ENCODE data around the gene ADGRB3. TPM values are rescaled to one million over a fixed set of nuclear protein-coding genes. Genes with fewer than 3 reads are reported as not detected.

The ADGRB3 gene
- total RNA-seq, 6 donors from 2014 or later = 1.1 to 7.3 (median 3.0) TPM

DNA sequence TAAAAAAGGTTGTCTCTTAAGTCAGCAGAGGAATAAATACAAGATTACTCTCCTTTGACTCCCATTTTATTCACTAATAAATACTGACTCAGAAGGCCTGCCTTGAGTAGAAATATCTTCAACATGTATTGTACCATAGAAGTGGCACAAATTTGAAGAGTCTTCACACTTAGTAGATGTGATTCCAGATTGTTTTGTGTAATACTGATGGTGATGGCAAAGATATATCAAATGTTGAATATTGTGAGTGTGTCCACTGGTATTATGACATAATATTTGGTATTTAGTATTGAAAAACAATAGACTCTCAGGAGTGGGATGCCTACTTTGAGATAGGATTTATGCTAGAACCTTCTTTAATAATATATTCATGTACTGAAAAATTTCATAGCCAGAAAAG is 7.0 kb downstream of the ADGRB3 start:
- TF ChIP-seq EP300 (IDR thresholded peaks at IDR 0.05) (no peak), POLR2AphosphoS5 (IDR thresholded peaks at IDR 0.05) (no peak), POLR2A (IDR thresholded peaks at IDR 0.05) (no peak)
- TF ChIP-seq, protein P1, sequence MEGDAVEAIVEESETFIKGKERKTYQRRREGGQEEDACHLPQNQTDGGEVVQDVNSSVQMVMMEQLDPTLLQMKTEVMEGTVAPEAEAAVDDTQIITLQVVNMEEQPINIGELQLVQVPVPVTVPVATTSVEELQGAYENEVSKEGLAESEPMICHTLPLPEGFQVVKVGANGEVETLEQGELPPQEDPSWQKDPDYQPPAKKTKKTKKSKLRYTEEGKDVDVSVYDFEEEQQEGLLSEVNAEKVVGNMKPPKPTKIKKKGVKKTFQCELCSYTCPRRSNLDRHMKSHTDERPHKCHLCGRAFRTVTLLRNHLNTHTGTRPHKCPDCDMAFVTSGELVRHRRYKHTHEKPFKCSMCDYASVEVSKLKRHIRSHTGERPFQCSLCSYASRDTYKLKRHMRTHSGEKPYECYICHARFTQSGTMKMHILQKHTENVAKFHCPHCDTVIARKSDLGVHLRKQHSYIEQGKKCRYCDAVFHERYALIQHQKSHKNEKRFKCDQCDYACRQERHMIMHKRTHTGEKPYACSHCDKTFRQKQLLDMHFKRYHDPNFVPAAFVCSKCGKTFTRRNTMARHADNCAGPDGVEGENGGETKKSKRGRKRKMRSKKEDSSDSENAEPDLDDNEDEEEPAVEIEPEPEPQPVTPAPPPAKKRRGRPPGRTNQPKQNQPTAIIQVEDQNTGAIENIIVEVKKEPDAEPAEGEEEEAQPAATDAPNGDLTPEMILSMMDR (IDR thresholded peaks at IDR 0.05) = no peak
- Histone ChIP-seq H3K4me3 (no peak overlapping the region), H3K27ac (no peak overlapping the region), H3K36me3 (no peaks in the 10 kb centered on the region), H3K9me3 (no peaks in the 10 kb centered on the region), H3K4me1 (no peaks in the 10 kb centered on the region), H3K27me3 (no peaks in the 10 kb centered on the region)
- DNase-seq (no peak), ATAC-seq (ENCODE audit: low FRiP score in 2 of 2) (no peak)

DNA sequence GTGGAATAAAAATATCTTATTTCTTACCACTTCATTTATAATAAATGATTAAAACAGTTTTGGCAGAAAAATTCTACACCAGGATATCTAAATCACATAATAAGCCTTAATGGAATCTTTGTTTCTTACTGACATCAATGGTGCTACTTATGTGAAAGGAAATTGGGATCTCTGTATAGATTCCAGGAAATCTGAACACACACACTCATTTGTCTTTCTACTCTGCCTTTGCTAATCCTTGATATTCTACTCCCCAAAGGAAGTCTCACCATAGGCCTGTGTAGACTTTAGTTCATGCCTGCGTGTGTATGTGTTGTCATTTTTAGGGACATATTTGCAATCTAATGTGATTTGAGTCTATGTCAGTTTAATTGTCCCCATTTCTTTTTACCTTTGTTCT is 7.9 kb downstream of the ADGRB3 start:
- H3K9me3 ChIP-seq = no peaks in the 10 kb centered on the region
- no peak for ATAC-seq (ENCODE audit: low FRiP score in 2 of 2)
- no peak overlapping the region for H3K4me3 ChIP-seq
- no peaks in the 10 kb centered on the region for H3K36me3 ChIP-seq
- no peak overlapping the region for H3K27ac ChIP-seq
- 76 to 86% methylated on average over 1 of the region's 1 CpG for WGBS, 2 donors
- no peaks in the 10 kb centered on the region for H3K27me3 ChIP-seq
- TF ChIP-seq POLR2A (IDR thresholded peaks at IDR 0.05) (no peak), POLR2AphosphoS5 (IDR thresholded peaks at IDR 0.05) (no peak), EP300 (IDR thresholded peaks at IDR 0.05) (no peak)
- TF ChIP-seq, protein P1 (IDR thresholded peaks at IDR 0.05) = no peak
- no peaks in the 10 kb centered on the region for H3K4me1 ChIP-seq
- DNase-seq = no peak

DNA sequence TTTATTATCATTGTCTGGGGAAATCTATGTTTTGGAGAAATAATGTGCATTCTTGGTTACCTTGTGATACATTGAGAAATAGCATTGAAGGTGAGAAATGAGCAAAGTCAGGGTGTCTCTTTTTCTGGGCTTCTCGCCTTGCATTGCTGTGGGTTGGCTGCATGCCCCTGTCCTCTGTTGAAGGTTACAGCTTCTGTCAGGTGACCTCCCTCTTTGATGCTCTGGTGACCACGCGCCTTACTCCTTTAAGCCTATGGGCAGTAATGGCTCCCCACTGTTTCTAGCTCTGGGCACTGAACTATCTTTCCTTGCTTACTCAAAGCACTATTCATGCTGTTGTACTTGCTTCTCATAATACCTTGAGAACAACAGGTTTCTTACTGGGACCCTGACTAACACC is 14.6 kb downstream of the ADGRB3 start:
- Histone ChIP-seq H3K4me1 (no peaks in the 10 kb centered on the region), H3K4me3 (no peak overlapping the region), H3K27ac (no peak overlapping the region), H3K9me3 (no peaks in the 10 kb centered on the region), H3K27me3 (no peaks in the 10 kb centered on the region), H3K36me3 (no peaks in the 10 kb centered on the region)
- DNase-seq (no peak), ATAC-seq (ENCODE audit: low FRiP score in 2 of 2) (no peak)
- WGBS, 2 donors = 83 to 88% methylated on average over 3 of the region's 3 CpGs
- TF ChIP-seq POLR2AphosphoS5 (IDR thresholded peaks at IDR 0.05) (no peak), POLR2A (IDR thresholded peaks at IDR 0.05) (no peak), EP300 (IDR thresholded peaks at IDR 0.05) (no peak)
- TF ChIP-seq, protein P1 (IDR thresholded peaks at IDR 0.05) = no peak

DNA sequence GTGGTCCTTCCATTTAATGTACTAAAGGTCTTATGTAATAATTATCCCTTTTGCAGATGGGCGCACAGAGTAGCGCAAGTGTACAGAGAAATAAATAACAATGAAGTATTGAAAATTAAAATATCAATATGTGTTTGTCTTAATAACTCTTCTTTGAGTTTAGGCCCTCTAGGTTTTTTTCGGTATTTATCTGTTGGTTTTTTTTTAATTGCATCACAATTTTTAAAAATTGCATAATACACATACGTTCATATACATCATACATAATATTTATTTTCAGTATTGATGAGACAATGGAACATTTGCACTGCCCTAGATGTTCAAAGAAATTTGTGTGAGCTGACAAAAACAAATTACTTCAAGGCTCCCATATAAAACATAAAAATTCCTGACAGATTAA is 15.1 kb downstream of the ADGRB3 start:
- Histone ChIP-seq H3K36me3 (no peaks in the 10 kb centered on the region), H3K27ac (no peak overlapping the region), H3K4me1 (no peaks in the 10 kb centered on the region), H3K27me3 (no peaks in the 10 kb centered on the region), H3K9me3 (no peaks in the 10 kb centered on the region), H3K4me3 (no peak overlapping the region)
- no peak for DNase-seq
- 85 to 86% methylated on average over 4 of the region's 4 CpGs for WGBS, 2 donors
- TF ChIP-seq, protein P1 (IDR thresholded peaks at IDR 0.05) = no peak
- no peak for ATAC-seq (ENCODE audit: low FRiP score in 2 of 2)

DNA sequence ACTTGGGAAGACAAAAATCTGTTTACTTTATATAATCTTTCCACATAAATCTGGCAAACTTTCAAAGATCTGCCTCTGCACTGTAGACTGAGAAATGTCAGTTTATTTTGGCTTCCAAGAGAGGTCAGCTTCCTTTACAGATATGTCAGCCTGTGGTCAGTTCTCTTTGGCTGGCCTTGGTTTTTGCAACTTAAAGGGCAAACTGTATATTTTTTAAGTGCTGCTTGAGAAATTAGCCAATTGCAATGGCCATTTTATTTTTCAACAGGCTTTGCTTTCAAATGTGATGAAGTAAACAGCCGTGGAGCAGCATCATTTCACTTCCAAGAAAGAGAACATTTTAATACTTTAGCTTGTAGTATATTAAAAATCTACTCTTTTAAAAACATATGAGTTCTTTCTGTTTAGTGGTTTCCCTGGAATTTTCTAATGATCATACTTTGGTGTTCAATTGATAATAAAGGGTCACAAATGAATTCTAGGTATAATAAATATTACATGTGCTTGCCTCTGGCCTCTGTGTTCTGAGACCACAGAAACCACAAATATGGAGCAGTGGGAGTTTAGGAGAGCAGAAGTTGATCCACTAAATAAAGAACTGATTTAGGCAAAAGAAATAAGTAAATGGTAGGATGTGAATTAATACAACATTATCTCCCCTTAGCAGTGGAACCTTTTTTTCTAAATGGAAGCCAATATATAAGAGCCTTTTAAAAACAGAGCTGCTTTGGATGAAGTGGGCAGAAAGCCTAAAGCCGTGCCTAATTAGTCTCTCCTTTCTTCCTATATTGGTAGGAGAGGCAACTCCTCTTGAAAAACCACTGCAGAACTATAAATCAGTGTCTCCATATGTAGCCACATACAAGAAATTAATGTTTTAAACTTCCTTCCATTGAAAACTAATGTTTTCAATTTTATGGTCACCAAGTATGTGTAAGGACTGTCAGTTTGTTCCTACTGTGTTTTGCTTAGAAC is 16.2 kb downstream of the ADGRB3 start:
- 50 to 73% methylated on average over 2 of the region's 2 CpGs for WGBS, 2 donors
- Histone ChIP-seq H3K4me3 (no peak overlapping the region), H3K36me3 (no peaks in the 10 kb centered on the region), H3K27me3 (no peaks in the 10 kb centered on the region), H3K27ac (peak overlapping the region in 1 of 4 donors; percentile 1), H3K4me1 (no peaks in the 10 kb centered on the region), H3K9me3 (no peaks in the 10 kb centered on the region)
- TF ChIP-seq EP300 (IDR thresholded peaks at IDR 0.05) = no peak
- no peak for TF ChIP-seq POLR2AphosphoS5 (IDR thresholded peaks at IDR 0.05)
- no peak for TF ChIP-seq POLR2A (IDR thresholded peaks at IDR 0.05)
- TF ChIP-seq, protein P1 (IDR thresholded peaks at IDR 0.05) = no peak
- ATAC-seq (ENCODE audit: low FRiP score in 2 of 2) (no peak), DNase-seq (no peak)

All from upper lobe of left lung (tissue), 6 donors.